Stomach (tissue), 9 donors: Measurements from ENCODE around the gene ATXN1. TPM values are rescaled to one million over a fixed set of nuclear protein-coding genes. Genes with fewer than 3 reads are reported as not detected.
A peak's percentile ranks its signal among the peaks of the same experiment; 100 is the strongest.

Experiments used
- DNase-seq, 2 donors: peaks; one replicate each; pipeline versions ENCODE4 v3.0.0 to v3.0.0-alpha.2; 2013 to 2019
- H3K27ac ChIP-seq, 5 donors: fragments of 200-600 bp in 4 of 5; sonication (generic) in 4 of 5; one replicate each; pipeline ENCODE4 v1.5.1; 2013 to 2019; ENCODE audit warnings: mild to moderate bottlenecking in 1 of 5, moderate library complexity in 1 of 5
- H3K27me3 ChIP-seq, 3 donors: fragments of 200-600 bp; sonication (generic); one replicate each; pipeline ENCODE4 v1.5.1; 2017 to 2019; ENCODE audit warnings: mixed run types in 1 of 3
- H3K36me3 ChIP-seq, 4 donors: fragments of 200-600 bp; sonication (generic); 1 replicate in 3 of 4; 2 replicates in 1 of 4; pipeline ENCODE4 v1.5.1; 2016 to 2019
- H3K4me1 ChIP-seq, 4 donors: fragments of 200-600 bp; sonication (generic); one replicate each; pipeline ENCODE4 v1.5.1; 2016 to 2019
- H3K4me3 ChIP-seq, 4 donors: fragments of 200-600 bp; sonication (generic) in 3 of 4; one replicate each; pipeline ENCODE4 v1.5.1; 2016 to 2019; ENCODE audit warnings: mild to moderate bottlenecking in 1 of 4
- H3K9me3 ChIP-seq, 4 donors: fragments of 200-600 bp; sonication (generic); one replicate each; pipeline ENCODE4 v1.5.1; 2016 to 2019
- EP300 ChIP-seq: sonication (generic); formaldehyde crosslinking; IDR thresholded peaks from one replicate; pipeline ENCODE4 v1.6.1; 2017; ENCODE audit warnings: antibody characterized with exemption
- POLR2A ChIP-seq, 4 donors: fragments of 450-650 bp; IDR thresholded peaks; one replicate each; pipeline ENCODE4 v1.6.1; 2016; ENCODE audit warnings: antibody characterized with exemption in 4 of 4, control low read depth in 2 of 4, mild to moderate bottlenecking in 1 of 4, moderate library complexity in 1 of 4
- POLR2AphosphoS5 ChIP-seq, 3 donors: sonication (generic); formaldehyde crosslinking; IDR thresholded peaks; one replicate each; pipeline ENCODE4 v1.6.1; 2016; ENCODE audit warnings: antibody characterized with exemption in 3 of 3
- WGBS, 5 donors: extraction: QIAGEN DNeasy Blood & Tissue Kit in 3 of 5; methylation state at CpG; one replicate each; pipeline versions ENCODE4 v1.1.5 to v1.1.7; 2013 to 2018; 5-methylcytosine and 5-hydroxymethylcytosine counted together
- intact Hi-C: fragments of 100-400 bp; cut with DNase I; formaldehyde crosslinking; loops from one replicate; pipeline ENCODE4 v1.15.1; 2023; ENCODE audit warnings: low total_unique reads
- polyA plus RNA-seq, 3 donors: library from polyadenylated mRNA; stranded (reverse); fragments of 200-250 nt; gene quantifications; one replicate each; pipeline ENCODE4 v1.2.3, GENCODE V29; 2013
- total RNA-seq, 5 donors: library from RNA; depleted of rRNA; stranded (reverse); fragments of >200 nt; gene quantifications; one replicate each; pipeline versions ENCODE4 v1.1.0 to v1.2.3, GENCODE V29; 2014 to 2016
- TF ChIP-seq, protein P1 (sequence below), 7 experiments: fragments of 450-650 bp in 4 of 7; fragments of 200-600 bp in 3 of 7; sonication (generic) in 3 of 7; IDR thresholded peaks; one replicate each; pipeline ENCODE4 v1.5.1; 2016 to 2019; ENCODE audit warnings: antibody characterized with exemption in 7 of 7, control low read depth in 2 of 7, mild to moderate bottlenecking in 1 of 7
- donor health status: healthy with polysubstance abuse.
- donor health status: Bipolar disorder and iron deficiency.
- donor health status: healthy.

ATXN1 gene
- total and polyA plus RNA-seq, 8 donors: 5.2 to 106 (median 39.0) TPM

DNA sequence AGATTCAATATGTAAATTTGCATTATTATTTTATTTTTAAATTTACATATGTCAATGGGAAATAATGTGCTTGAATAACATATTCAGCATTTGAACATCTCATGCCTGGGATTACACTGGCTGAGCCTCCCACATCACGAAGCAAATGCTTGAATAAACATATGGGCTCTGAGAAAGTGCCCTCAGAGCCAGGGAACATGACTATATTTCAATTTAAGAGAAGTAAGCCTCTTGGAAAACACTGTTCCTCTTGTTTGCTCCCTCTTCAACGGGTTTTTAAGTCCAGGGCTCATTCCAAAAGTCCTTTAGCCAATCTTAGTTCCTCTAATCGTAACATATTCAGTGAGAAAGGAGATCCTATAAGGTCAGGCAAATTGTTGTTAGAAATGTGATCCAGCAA is 400.9 kb downstream of the ATXN1 start:
- Histone ChIP-seq H3K4me3 (no peak overlapping the region), H3K36me3 (peaks cover 0 to 6% (median 0%) of the 10 kb centered on the region in 4 donors), H3K27ac (no peak overlapping the region), H3K27me3 (no peaks in the 10 kb centered on the region), H3K4me1 (peaks cover 0 to 4% (median 0%) of the 10 kb centered on the region in 4 donors), H3K9me3 (no peaks in the 10 kb centered on the region)
- 64 to 86% (median 72%) methylated on average over 3 of the region's 3 CpGs for WGBS, 5 donors
- DNase-seq: no peak
- intact Hi-C loops: no loop called here
- TF ChIP-seq EP300 (no peak), POLR2A (IDR thresholded peaks at IDR 0.05) (no peak), POLR2AphosphoS5 (IDR thresholded peaks at IDR 0.05) (no peak)
- TF ChIP-seq, protein P1, sequence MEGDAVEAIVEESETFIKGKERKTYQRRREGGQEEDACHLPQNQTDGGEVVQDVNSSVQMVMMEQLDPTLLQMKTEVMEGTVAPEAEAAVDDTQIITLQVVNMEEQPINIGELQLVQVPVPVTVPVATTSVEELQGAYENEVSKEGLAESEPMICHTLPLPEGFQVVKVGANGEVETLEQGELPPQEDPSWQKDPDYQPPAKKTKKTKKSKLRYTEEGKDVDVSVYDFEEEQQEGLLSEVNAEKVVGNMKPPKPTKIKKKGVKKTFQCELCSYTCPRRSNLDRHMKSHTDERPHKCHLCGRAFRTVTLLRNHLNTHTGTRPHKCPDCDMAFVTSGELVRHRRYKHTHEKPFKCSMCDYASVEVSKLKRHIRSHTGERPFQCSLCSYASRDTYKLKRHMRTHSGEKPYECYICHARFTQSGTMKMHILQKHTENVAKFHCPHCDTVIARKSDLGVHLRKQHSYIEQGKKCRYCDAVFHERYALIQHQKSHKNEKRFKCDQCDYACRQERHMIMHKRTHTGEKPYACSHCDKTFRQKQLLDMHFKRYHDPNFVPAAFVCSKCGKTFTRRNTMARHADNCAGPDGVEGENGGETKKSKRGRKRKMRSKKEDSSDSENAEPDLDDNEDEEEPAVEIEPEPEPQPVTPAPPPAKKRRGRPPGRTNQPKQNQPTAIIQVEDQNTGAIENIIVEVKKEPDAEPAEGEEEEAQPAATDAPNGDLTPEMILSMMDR (IDR thresholded peaks at IDR 0.05): no peak

- peaks cover 0 to 4% (median 0%) of the 10 kb centered on the region in 4 donors for H3K4me1 ChIP-seq
- peaks cover 0 to 6% (median 0%) of the 10 kb centered on the region in 4 donors for H3K36me3 ChIP-seq
- H3K27me3 ChIP-seq: no peaks in the 10 kb centered on the region
- no peak overlapping the region for H3K4me3 ChIP-seq
- H3K27ac ChIP-seq: no peak overlapping the region
- H3K9me3 ChIP-seq: no peaks in the 10 kb centered on the region
- intact Hi-C loops: no loop called here
- TF ChIP-seq POLR2AphosphoS5 (IDR thresholded peaks at IDR 0.05) (no peak), POLR2A (IDR thresholded peaks at IDR 0.05) (no peak), EP300 (no peak)
- TF ChIP-seq, protein P1 (IDR thresholded peaks at IDR 0.05): no peak
- 89 to 93% (median 90%) methylated on average over 6 of the region's 6 CpGs for WGBS, 5 donors
- DNase-seq: peak in 1 of 2 donors; percentile 43
These were observed 401.7 kb downstream of the ATXN1 start for GRCh38 chr6:16359563-16359962.

DNA sequence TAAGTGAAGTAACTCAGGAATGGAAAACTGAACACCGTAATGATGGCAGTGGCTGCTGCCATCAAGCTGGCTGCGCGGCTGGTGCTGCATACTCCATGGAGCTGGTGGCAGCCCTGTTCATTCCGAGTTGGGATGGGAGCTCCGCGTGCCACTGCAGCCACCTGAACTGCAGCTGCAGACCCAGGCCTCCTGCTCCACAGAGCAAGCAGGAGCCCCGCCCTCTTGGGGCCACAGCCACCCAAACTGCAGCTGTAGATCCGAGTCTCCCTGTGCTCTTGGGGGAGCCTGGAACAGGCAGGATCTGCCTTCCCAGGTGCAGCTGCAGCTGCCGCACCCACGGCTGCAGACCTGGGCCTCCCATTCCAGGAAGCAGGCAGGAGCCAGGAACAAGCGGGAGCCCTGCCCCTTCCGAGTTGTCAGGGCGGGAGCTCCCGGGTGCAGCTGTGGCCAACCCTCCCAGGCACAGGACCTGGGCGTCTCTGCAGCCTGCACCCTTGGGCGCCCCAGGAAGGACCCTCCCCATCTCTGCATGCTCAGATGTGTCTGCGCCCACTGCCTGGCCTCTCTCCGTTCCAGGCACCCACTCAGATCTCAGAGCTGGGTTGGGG is 402.6 kb downstream of the ATXN1 start:
- Histone ChIP-seq H3K27me3 (no peaks in the 10 kb centered on the region), H3K4me1 (peaks cover 0 to 4% (median 0%) of the 10 kb centered on the region in 4 donors), H3K27ac (no peak overlapping the region), H3K4me3 (no peak overlapping the region), H3K9me3 (no peaks in the 10 kb centered on the region), H3K36me3 (peaks cover 0 to 6% (median 0%) of the 10 kb centered on the region in 4 donors)
- DNase-seq: no peak
- no peak for TF ChIP-seq POLR2AphosphoS5 (IDR thresholded peaks at IDR 0.05)
- TF ChIP-seq EP300: no peak
- TF ChIP-seq, protein P1 (IDR thresholded peaks at IDR 0.05): no peak
- TF ChIP-seq POLR2A (IDR thresholded peaks at IDR 0.05): no peak
- intact Hi-C loops: no loop called here
- 70 to 92% (median 91%) methylated on average over 10 to 18 of the region's 18 CpGs for WGBS, 5 donors

GRCh38 chr6:16355699-16356446 is 405.4 kb downstream of the ATXN1 start:
- 79 to 91% (median 89%) methylated on average over 16 of the region's 16 CpGs for WGBS, 5 donors
- no peak overlapping the region for H3K4me3 ChIP-seq
- TF ChIP-seq EP300 (no peak), POLR2A (IDR thresholded peaks at IDR 0.05) (no peak), POLR2AphosphoS5 (IDR thresholded peaks at IDR 0.05) (no peak)
- TF ChIP-seq, protein P1 (IDR thresholded peaks at IDR 0.05): no peak
- no peak overlapping the region for H3K27ac ChIP-seq
- H3K27me3 ChIP-seq: no peaks in the 10 kb centered on the region
- H3K9me3 ChIP-seq: no peaks in the 10 kb centered on the region
- peaks cover 0 to 15% (median 4%) of the 10 kb centered on the region in 4 donors for H3K4me1 ChIP-seq
- intact Hi-C loops: no loop called here
- H3K36me3 ChIP-seq: no peaks in the 10 kb centered on the region
- no peak for DNase-seq
